GM18867 (cell line): ENCODE results near the gene WDR7.

Experiments used
- ATAC-seq: cut with Tn5 transposase; IDR thresholded peaks from one replicate; pipeline ENCODE4 v1.9.1; 2021; ENCODE audit warnings: mild to moderate bottlenecking, moderate library complexity; ENCODE audit not compliant: unreplicated experiment

WDR7 gene

DNA sequence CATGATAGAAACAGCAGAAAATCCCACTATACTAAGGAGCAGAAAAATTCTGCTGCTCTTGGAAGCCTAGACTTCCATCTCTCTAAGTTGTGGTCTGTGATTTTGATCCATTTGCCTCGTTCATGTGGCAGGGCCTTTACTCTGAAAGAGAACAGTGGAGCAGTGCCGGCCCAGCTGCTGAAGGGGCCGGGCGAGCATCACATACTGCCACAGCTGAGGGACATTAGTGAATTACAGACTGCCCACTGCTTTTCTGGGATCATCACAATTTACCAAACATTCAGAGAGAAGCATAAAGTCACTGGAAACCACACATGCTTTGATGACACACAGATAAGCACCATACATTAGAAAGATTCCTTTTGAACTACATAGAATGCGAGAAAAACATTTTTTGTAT, 278.7 kb downstream of the WDR7 start:
- no peak for ATAC-seq

GRCh38 chr18:56933472-56933871, 282.3 kb downstream of the WDR7 start:
- ATAC-seq: no peak

DNA sequence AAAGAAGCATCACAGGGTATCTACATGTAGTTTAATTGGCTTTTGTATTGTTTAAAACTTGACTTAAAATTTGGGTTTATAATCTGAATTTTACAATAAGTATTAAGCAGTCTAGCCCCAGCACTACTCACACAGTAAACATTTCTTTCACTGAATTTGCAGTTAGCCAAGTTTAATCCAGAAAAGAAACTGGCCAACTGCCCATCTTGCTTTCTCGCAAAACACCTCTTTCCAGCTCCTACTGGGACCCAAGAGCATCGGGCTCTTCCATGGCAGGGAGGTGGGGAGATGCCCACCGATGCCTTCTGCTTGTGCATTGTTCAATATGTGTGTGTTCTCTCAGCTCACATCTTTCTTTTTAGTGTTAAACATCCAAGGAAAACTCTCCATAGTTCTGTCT, 283.0 kb downstream of the WDR7 start:
- ATAC-seq: no peak

DNA sequence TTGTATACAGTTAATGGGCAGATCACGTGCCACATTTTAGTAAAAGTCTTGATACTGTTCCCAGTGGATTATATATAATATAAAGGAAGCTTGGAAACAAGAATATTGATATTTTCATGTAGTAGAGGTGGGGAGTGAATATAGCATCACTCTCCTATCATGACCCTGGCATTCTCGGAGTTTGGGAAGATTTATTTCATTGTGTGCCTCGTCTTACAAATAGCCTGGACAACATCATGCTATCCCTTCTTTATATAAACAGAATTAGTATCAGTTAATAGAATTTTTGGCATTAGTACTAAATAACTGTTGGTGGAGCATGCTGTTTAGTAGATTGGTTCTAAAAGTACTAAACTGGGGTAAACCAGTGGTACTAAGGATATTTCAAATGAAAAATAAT, 283.7 kb downstream of the WDR7 start:
- no peak for ATAC-seq

DNA sequence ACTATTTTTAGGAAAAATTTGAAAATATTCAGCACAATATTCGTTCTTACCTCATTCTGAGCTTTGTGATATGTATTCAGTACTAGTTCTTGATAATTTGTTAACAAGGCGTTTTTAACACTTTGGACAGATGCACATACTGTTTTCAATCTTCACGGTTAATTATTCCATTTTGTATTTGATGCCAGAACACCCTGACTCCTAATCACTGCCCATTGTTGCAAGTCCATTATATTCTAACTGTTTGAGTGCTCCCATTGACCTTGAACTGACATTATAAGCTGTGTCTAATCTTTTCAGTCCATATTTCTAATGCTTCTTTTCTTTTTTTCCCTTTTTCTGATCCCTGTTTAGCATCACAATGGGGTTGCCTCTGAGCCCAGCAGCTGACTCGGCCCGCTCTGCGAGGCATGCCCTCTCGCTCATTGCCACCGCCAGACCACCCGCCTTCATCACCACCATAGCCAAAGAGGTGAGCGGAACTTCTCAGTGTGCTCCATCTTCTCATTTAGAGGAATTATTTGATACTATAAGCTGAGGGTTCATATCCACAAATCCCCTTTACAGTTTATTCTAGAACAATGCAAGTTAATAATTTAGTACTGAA, 284.4 kb downstream of the WDR7 start:
- ATAC-seq: no peak

DNA sequence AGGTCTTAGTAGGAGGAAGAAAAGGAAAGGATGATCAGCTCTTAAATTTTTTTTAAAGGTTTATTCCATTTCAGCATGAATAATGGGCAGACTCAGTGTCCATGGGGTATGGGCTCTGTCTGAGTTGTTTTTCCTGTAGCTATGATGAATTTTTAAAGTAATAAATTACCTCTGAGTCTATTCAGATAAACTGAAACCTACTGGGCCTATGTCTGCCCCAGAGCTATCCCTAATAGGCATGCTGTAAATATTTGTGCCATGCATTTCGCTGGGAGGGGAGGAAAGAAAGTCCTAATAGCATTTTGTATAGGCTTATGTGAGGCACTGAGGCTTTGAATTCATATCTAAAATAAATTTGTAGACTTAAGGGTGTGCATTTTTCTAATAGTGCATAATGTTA, 285.3 kb downstream of the WDR7 start:
- no peak for ATAC-seq

DNA sequence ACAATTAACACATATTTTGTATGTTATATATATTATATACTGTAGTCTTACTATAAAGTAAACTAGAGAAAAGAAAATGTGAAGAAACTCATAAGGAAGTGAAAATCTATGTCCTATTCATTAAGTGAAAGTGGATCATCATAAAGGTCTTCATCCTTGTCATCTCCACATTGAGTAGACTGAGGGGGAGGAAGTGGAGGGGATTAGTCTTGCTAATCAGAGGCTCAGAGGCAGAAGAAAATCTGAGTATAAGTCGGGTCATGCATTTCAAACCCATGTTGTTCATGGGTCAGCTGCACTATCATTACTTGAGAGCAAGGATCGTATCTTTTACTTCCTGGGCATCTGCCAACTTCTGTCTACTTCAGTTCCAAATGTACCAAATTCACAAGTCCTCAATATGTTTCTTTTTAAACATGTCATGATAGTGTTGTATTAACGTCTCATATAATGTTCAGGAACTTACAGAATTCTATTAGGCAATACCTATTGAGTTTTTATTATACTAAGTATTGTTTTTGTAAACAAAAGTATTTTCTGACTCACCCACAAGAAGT, 286.8 kb downstream of the WDR7 start:
- ATAC-seq: no peak

DNA sequence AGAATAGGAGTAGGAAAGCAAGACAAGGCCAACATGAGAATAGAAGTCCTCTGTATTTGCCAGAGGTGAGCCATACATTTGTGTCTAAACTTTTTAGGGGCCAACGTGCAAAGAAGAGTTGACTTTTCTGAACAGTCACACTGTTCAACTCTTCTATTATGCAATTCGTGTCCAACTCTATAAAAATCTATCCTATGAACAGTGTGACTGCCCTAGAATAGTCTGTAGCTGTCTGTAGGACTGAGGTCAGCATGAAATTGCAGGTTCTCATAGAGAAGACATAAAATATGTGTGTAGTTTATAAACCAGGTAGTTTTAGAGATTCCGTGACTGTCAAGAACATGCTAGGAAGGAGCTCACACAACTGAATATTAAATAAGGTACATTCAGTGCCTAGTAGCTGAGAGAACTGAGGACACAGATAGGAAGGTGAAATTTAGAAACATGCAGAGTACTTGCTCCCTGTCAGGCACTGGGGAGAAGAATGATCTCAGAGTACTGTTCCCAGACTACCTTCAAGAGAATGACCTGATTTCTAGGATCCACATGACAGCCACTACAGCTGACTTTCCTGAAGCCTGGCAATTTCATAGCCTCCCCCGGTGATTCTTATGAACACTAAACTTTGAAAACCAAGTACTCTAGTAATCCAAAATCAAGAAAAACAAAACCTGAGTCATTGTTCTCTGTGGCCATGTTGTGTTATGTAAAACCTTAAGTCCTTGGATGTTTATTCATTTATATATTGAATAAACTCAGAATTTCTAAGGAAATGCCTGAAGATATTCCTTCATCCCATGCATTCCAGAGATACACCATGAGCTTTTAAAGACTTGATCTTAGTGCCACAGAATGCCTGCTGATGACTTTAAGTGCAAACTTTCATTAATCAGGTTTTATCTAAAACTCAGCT, 294.3 kb downstream of the WDR7 start:
- no peak for ATAC-seq

DNA sequence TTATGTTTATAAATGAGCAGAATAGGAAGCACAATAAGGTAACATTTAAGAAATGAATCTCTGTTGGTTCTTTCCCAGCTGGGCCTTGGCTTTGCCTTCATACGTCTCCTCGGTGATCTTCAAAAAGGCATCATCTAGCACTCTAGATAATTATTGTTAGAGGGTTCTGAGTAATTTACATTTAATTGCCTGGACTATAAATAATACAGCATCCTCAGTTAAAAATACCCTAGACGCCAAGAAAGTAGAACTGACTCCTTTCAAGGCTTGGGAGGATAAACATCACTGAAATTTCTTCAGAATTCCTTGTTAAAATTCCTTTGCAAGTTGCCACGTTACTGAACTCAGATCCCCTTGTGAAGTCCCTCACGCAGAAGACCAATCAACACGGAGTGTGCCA, 296.1 kb downstream of the WDR7 start:
- no peak for ATAC-seq

DNA sequence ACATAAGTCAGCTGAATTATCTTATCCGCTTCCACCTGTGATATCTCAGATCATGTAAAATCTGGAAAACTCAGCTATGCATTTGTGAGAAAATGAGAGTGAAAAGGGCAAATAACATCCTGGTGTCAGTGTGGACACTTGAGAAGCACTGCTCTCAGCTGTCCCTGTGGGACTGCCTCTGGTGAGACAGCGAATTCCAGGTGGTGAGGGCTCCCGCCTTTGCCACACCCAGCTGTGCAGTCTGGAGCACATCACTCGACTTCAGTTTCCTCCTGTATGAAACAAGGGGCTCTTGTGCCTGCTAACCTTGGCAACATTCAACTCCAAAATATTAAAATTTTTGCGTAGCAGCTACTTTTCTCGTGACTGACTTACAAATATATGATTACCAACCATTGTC, 300.9 kb downstream of the WDR7 start:
- no peak for ATAC-seq

- no peak for ATAC-seq
These were observed 302.5 kb downstream of the WDR7 start for GRCh38 chr18:56953428-56954198.

GRCh38 chr18:56955490-56955889, 304.3 kb downstream of the WDR7 start:
- no peak for ATAC-seq

DNA sequence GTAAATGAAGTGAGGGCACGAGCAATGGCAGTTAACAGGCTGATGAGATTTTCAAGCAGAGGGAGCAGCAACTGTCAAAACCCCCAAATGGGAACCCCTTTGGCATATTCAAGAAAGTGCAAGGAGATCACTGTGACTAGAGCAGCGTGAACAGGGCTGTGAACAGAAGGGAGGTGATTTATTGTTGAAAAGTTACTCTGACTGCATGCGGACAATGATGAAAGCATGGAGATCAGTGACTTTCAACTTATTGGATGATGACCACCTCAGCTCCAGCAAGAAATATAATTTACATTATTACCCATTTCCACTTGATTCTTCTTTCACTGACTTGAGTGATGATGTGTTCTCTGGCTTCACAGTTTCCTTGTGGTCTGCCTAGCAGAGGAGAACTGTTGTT, 308.0 kb downstream of the WDR7 start:
- ATAC-seq: no peak

GRCh38 chr18:56962322-56962721, 311.2 kb downstream of the WDR7 start:
- ATAC-seq: no peak

GRCh38 chr18:56967035-56967434, 315.9 kb downstream of the WDR7 start:
- no peak for ATAC-seq

DNA sequence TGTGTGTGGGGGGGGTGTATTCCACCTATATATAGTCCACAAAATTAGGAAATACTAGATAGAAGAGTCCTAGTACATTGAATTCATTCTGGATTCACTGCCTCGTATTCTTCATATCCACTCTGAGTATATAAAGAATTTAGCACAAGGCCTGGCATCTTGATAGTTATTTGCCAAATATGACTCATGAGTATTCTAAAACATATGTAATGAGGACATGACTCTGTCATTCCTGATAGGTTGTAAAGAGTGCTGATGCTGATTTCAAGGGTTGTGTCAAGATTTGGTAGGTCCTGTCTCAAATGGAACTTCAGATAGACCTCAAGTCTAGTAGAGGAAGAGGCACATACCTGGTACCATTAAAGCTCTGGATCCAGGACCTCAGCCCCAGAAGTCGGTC, 322.3 kb downstream of the WDR7 start:
- no peak for ATAC-seq

- ATAC-seq: no peak
These were observed 323.0 kb downstream of the WDR7 start for GRCh38 chr18:56974141-56974540.

DNA sequence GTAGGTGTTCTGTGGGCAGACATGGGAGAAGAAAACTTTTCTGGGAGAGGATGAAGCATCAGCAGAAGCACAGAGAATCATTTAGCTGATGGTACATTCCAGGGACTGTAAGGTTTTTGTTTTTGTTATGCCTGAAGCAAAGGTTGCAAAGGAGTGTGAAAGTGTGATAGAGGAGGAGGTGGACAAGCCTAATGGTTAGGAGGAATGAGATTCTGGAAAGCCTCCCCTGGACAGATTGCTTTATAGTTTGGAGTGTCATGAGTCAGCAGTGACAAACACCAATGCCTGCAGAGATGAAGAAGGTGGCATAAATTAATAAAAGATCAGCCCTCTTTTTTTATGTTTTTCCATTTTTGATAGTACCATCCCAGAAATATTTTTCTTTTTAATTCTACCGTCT, 324.1 kb downstream of the WDR7 start:
- no peak for ATAC-seq

- ATAC-seq: no peak
These were observed 326.1 kb downstream of the WDR7 start for GRCh38 chr18:56977309-56977708.

GRCh38 chr18:56977771-56978170, 326.6 kb downstream of the WDR7 start:
- no peak for ATAC-seq

DNA sequence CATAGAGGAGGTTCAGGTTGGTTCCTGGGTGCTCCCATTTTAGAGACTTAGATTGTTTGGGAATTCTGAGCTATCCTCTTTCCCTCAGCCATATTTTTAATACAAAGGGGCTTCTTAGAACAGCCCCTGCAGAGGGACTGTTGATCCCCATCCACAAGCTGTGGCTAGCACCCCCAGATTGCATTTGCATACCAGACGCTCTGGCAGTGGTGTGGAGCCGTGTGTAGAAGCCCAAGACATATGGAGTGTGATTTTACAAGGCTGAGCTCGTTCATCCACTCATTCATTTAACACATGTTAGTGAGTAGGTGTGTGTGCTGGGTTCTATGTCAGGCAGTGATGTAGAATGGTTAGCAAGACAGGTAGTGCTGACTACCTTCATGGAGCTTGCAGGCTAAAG, 329.0 kb downstream of the WDR7 start:
- ATAC-seq: no peak
